Omental fat pad (tissue), 4 donors: Measurements from ENCODE around the gene PROS1. TPM values are rescaled to one million over a fixed set of nuclear protein-coding genes. Genes with fewer than 3 reads are reported as not detected.

Experiments
- ATAC-seq: fragments of 150-250 bp; one replicate; pipeline ENCODE4 v1.9.1; 2016; ENCODE audit warnings: mild to moderate bottlenecking, moderate library complexity; ENCODE audit not compliant: low FRiP score
- DNase-seq: peaks from one replicate; pipeline ENCODE4 v3.0.0-alpha.2; 2019; ENCODE audit warnings: low spot score
- CTCF ChIP-seq, 3 donors: fragments of 450-650 bp; IDR thresholded peaks; one replicate each; pipeline ENCODE4 v1.5.1; 2016 to 2017; ENCODE audit warnings: antibody characterized with exemption in 3 of 3, mild to moderate bottlenecking in 3 of 3, moderate library complexity in 2 of 3
- total RNA-seq, 4 donors: library from RNA; depleted of rRNA; stranded (reverse); fragments of >200 nt; gene quantifications; one replicate each; pipeline ENCODE4 v1.1.0, GENCODE V29; 2016

PROS1 gene
- total RNA-seq, 4 donors from 2014 or later: 46.5 to 98.8 (median 63.9) TPM

- DNase-seq (no peak), ATAC-seq (no peak)
- no peak for TF ChIP-seq CTCF (IDR thresholded peaks at IDR 0.05)
Measured at GRCh38 chr3:94009608-94010007, 35.9 kb upstream of the PROS1 start.

GRCh38 chr3:94008253-94008652 lies 34.6 kb upstream of the PROS1 start:
- no peak for TF ChIP-seq CTCF (IDR thresholded peaks at IDR 0.05)
- ATAC-seq (no peak), DNase-seq (no peak)

- TF ChIP-seq CTCF (IDR thresholded peaks at IDR 0.05): no peak
- DNase-seq (no peak), ATAC-seq (no peak)
Measured at GRCh38 chr3:94004301-94004910, 30.7 kb upstream of the PROS1 start.

GRCh38 chr3:94001827-94002495 lies 28.3 kb upstream of the PROS1 start:
- no peak for ATAC-seq
- TF ChIP-seq CTCF (IDR thresholded peaks at IDR 0.05): no peak

GRCh38 chr3:94001191-94001590 lies 27.5 kb upstream of the PROS1 start:
- DNase-seq (no peak), ATAC-seq (no peak)
- TF ChIP-seq CTCF (IDR thresholded peaks at IDR 0.05): no peak

More at GRCh38 chr3:94001827-94002495, 28.3 kb upstream of the PROS1 start:
- no peak for DNase-seq

- TF ChIP-seq CTCF (IDR thresholded peaks at IDR 0.05): no peak
- ATAC-seq: no peak
- no peak for DNase-seq
Measured at GRCh38 chr3:93994056-93994455, 20.4 kb upstream of the PROS1 start.

GRCh38 chr3:93992207-93992606 lies 18.5 kb upstream of the PROS1 start:
- DNase-seq (no peak), ATAC-seq (no peak)
- TF ChIP-seq CTCF (IDR thresholded peaks at IDR 0.05): no peak
